HepG2 (cell line): ENCODE results near the gene CSMD2. TPM values are rescaled to one million over a fixed set of nuclear protein-coding genes. Genes with fewer than 3 reads are reported as not detected.

Source experiments
- ATAC-seq: fragments of 200-7000 bp; cut with Tn5 transposase; 3 replicates; pipeline ENCODE4 v1.9.1; 2020; ENCODE audit warnings: mild to moderate bottlenecking, moderate library complexity
- BruUV-seq: library from RNA; stranded (reverse); fragments of 400-500 nt; replicated peaks from 2 replicates; lab custom pipeline; 2021; lab: Mats Ljungman, UMichigan
- CTCF ChIA-PET: fragments of 300-600 bp; formaldehyde crosslinking; extraction: SDS; loops from one replicate; lab custom pipeline; 2021; ENCODE audit warnings: low total read pairs, inconsistent platforms, low intra/inter-chr PET ratio; lab: Yijun Ruan, JAX
- POLR2A ChIA-PET: fragments of 350-600 bp; sonication (Branson Sonifier 250); formaldehyde crosslinking; loops from one replicate; lab custom pipeline; 2020; ENCODE audit warnings: antibody characterized with exemption, inconsistent platforms; lab: Yijun Ruan, JAX
- DNase-seq: peaks from one replicate; pipeline ENCODE4 v3.0.0-alpha.2; 2015; ENCODE audit warnings: low spot score
- FAIRE-seq: peaks from 3 replicates; lab custom pipeline; 2011; peaks lifted over from hg19 to GRCh38; lab: Jason Lieb, UNC
- H2AFZ ChIP-seq: one replicate; pipeline ENCODE4 v1.6.1; 2011; ENCODE audit warnings: low read length, inconsistent platforms
- H3K27ac ChIP-seq: fragments of 300-600 bp; 3 replicates; pipeline ENCODE4 v1.8.0; 2011; ENCODE audit warnings: mixed run types, mild to moderate bottlenecking, mixed read lengths, low read length, inconsistent platforms; ENCODE audit not compliant: insufficient read depth; ENCODE audit errors: extremely low read length
- H3K27me3 ChIP-seq, 2 experiments: fragments of 200-600 bp in 1 of 2; 2 replicates in 1 of 2; 3 replicates in 1 of 2; pipeline versions ENCODE4 v1.6.0 to v1.8.0; 2011; ENCODE audit warnings: low read length in 2 of 2, mild to moderate bottlenecking in 2 of 2, moderate library complexity in 2 of 2, inconsistent platforms in 1 of 2; ENCODE audit not compliant: insufficient read depth in 2 of 2, control insufficient read depth in 1 of 2
- H3K36me3 ChIP-seq, 2 experiments: fragments of 200-600 bp in 1 of 2; replicated peaks in 1 of 2; 2 replicates in 1 of 2; 3 replicates in 1 of 2; pipeline versions ENCODE4 v1.5.1 to v1.8.0; 2011; ENCODE audit warnings: low read length in 2 of 2, inconsistent platforms in 1 of 2; ENCODE audit not compliant: insufficient read depth in 2 of 2, control insufficient read depth in 1 of 2
- H3K4me1 ChIP-seq: 2 replicates; pipeline ENCODE4 v1.5.1; 2012; ENCODE audit warnings: low read length, inconsistent platforms; ENCODE audit not compliant: insufficient read depth
- H3K4me2 ChIP-seq: 2 replicates; pipeline ENCODE4 v1.6.0; 2011; ENCODE audit warnings: low read depth, low read length, inconsistent platforms
- H3K4me3 ChIP-seq, 3 experiments: fragments of 200-600 bp in 1 of 3; sonication (generic), shearing (Covaris generic) in 1 of 3; replicated peaks in 1 of 3; 2 replicates each; pipeline ENCODE4 v1.5.1; 2011 to 2016; ENCODE audit warnings: low read length in 3 of 3, inconsistent platforms in 2 of 3, low read depth in 2 of 3, mild to moderate bottlenecking in 2 of 3, control low read depth in 1 of 3, mixed read lengths in 1 of 3; ENCODE audit not compliant: insufficient read depth in 1 of 3
- H3K79me2 ChIP-seq: one replicate; pipeline ENCODE4 v1.6.1; 2011; ENCODE audit warnings: low read length, inconsistent platforms; ENCODE audit not compliant: insufficient read depth
- H3K9ac ChIP-seq: 2 replicates; pipeline ENCODE4 v1.6.0; 2011; ENCODE audit warnings: mild to moderate bottlenecking, low read depth, low read length, inconsistent platforms; ENCODE audit not compliant: insufficient read depth
- H3K9me3 ChIP-seq: 2 replicates; pipeline ENCODE4 v1.5.1; 2012; ENCODE audit warnings: mild to moderate bottlenecking, low read length
- H4K20me1 ChIP-seq: 2 replicates; pipeline ENCODE4 v1.6.0; 2011; ENCODE audit warnings: inconsistent platforms, mild to moderate bottlenecking, low read length, moderate library complexity; ENCODE audit not compliant: insufficient read depth
- CREB1 ChIP-seq, 2 experiments: fragments of 450-650 bp in 1 of 2; IDR thresholded peaks; 2 replicates each; pipeline ENCODE4 v1.6.1; 2016 to 2017; ENCODE audit warnings: control low read depth in 1 of 2, mild to moderate bottlenecking in 1 of 2, missing compliant biosample characterization in 1 of 2, missing genetic modification characterization in 1 of 2
- HDAC6 ChIP-seq: fragments of 200-600 bp; sonication (generic); IDR thresholded peaks from 2 replicates; pipeline ENCODE4 v1.7.0; 2017; ENCODE audit warnings: mild to moderate bottlenecking, antibody characterized with exemption, low read length, low read depth
- IRX3 ChIP-seq: sonication (generic); formaldehyde crosslinking; IDR thresholded peaks from 2 replicates; pipeline ENCODE4 v1.8.1; 2023; ENCODE audit warnings: mild to moderate bottlenecking, low read depth, missing genetic modification reagents, borderline replicate concordance
- MAF1 ChIP-seq: sonication (generic); formaldehyde crosslinking; IDR thresholded peaks from 2 replicates; pipeline ENCODE4 v1.5.0; 2020; ENCODE audit warnings: missing genetic modification reagents, borderline replicate concordance
- WIZ ChIP-seq: sonication (generic); formaldehyde crosslinking; IDR thresholded peaks from 2 replicates; pipeline ENCODE4 v1.5.1; 2020; ENCODE audit warnings: mild to moderate bottlenecking, missing genetic modification reagents
- ZFP82 ChIP-seq: sonication (generic); formaldehyde crosslinking; IDR thresholded peaks from 2 replicates; pipeline ENCODE4 v1.5.1; 2020; ENCODE audit warnings: mild to moderate bottlenecking, missing genetic modification reagents, borderline replicate concordance
- ZNF230 ChIP-seq: sonication (generic); formaldehyde crosslinking; IDR thresholded peaks from 2 replicates; pipeline ENCODE4 v1.4.0; 2020; ENCODE audit warnings: mild to moderate bottlenecking, missing genetic modification reagents
- ZNF234 ChIP-seq: sonication (generic); formaldehyde crosslinking; conservative IDR thresholded peaks from 2 replicates; pipeline ENCODE4 v1.5.1; 2020; ENCODE audit warnings: mild to moderate bottlenecking, missing genetic modification reagents
- ZNF282 ChIP-seq: fragments of 450-650 bp; IDR thresholded peaks from 2 replicates; pipeline ENCODE4 v1.6.1; 2018; ENCODE audit not compliant: partially characterized antibody
- ZNF354B ChIP-seq: sonication (generic); formaldehyde crosslinking; IDR thresholded peaks from 2 replicates; pipeline ENCODE4 v1.8.0; 2022; ENCODE audit warnings: mild to moderate bottlenecking, missing genetic modification reagents
- ZNF672 ChIP-seq: sonication (generic); formaldehyde crosslinking; IDR thresholded peaks from 2 replicates; pipeline ENCODE4 v1.8.1; 2022; ENCODE audit warnings: missing genetic modification reagents
- ZNF776 ChIP-seq: sonication (generic); formaldehyde crosslinking; IDR thresholded peaks from 2 replicates; pipeline ENCODE4 v1.4.0; 2020; ENCODE audit warnings: mild to moderate bottlenecking, missing genetic modification reagents
- WGBS: methylation state at CpG from one replicate; pipeline ENCODE4 v1.1.6; 2017; ENCODE audit warnings: low lambda C conversion rate; 5-methylcytosine and 5-hydroxymethylcytosine counted together
- in situ Hi-C: cut with HindIII; loops from 2 replicates; pipeline ENCODE4 v1.10.0; 2017; ENCODE audit warnings: low pct_unique_long_range_greater_than_20kb; ENCODE audit not compliant: extremely low pct_ligation_motif_present
- intact Hi-C: fragments of 100-400 bp; cut with micrococcal nuclease; formaldehyde crosslinking; loops from one replicate; pipeline ENCODE4 v1.10.0; 2022; ENCODE audit not compliant: unreplicated experiment
- polyA plus RNA-seq, 8 experiments: library from polyadenylated mRNA; depleted of rRNA in 3 of 8; stranded (reverse) in 7 of 8; unstranded in 1 of 8; fragments of >200 nt; fragmentation: Illumina TruSeq in 4 of 8; extraction: Trizol in 4 of 8; gene quantifications; 2 replicates each; pipeline versions ENCODE4 v1.2.1 to v1.2.3, GENCODE V29; 2011 to 2016; ENCODE audit warnings: low read depth in 4 of 8, missing spikeins in 1 of 8, mixed read lengths in 1 of 8; ENCODE audit not compliant: insufficient read depth in 1 of 8
- total RNA-seq, 5 experiments: library from RNA; depleted of rRNA; stranded (reverse); fragments of >200 nt; fragmentation: Illumina TruSeq; extraction: Trizol; gene quantifications; 2 replicates each; pipeline ENCODE4 v1.2.3, GENCODE V29; 2016; ENCODE audit warnings: low read depth in 1 of 5
- TF ChIP-seq, protein P1 (sequence below), 2 experiments: IDR thresholded peaks; 2 replicates each; pipeline ENCODE4 v1.6.1; 2011 to 2012; ENCODE audit warnings: low read length in 2 of 2, borderline replicate concordance in 1 of 2, low read depth in 1 of 2, mild to moderate bottlenecking in 1 of 2, moderate library complexity in 1 of 2
- TF ChIP-seq, protein P2 (sequence below): sonication (generic); formaldehyde crosslinking; conservative IDR thresholded peaks from 2 replicates; pipeline ENCODE4 v1.4.0; 2020; ENCODE audit warnings: missing genetic modification reagents
- TF ChIP-seq, protein P3 (sequence below): IDR thresholded peaks from 2 replicates; pipeline ENCODE4 v1.6.1; 2012; ENCODE audit warnings: low read depth, low read length, improper control_type of control experiment

The CSMD2 gene
- total and polyA plus RNA-seq, 2 of the 13 experiments (the other 11 are each of a cell fraction or from before 2014, with no cell fraction given) = not detected

DNA sequence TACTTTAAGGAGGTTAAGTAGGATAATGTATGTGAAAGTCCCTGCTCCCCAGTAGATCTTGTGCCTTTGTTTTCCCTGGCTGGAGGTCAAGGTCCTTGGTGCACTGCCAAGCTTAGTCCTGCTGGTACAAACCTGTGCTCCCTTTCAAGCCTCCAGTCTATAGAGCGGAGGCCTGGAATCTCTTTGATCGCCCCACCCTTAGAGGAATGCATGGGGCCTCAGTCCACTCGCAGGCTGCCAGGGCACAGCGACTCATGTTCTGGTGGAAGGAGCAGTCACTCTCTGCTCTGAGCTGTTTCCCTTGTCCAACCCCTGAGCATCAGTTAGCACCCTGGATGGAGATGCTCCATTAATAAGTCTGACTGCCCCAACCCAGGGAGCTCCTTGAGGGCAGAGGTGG lies 179.4 kb downstream of the CSMD2 start (continued):
- TF ChIP-seq ZFP82 (CRISPR knock-in tag) = no peak

DNA sequence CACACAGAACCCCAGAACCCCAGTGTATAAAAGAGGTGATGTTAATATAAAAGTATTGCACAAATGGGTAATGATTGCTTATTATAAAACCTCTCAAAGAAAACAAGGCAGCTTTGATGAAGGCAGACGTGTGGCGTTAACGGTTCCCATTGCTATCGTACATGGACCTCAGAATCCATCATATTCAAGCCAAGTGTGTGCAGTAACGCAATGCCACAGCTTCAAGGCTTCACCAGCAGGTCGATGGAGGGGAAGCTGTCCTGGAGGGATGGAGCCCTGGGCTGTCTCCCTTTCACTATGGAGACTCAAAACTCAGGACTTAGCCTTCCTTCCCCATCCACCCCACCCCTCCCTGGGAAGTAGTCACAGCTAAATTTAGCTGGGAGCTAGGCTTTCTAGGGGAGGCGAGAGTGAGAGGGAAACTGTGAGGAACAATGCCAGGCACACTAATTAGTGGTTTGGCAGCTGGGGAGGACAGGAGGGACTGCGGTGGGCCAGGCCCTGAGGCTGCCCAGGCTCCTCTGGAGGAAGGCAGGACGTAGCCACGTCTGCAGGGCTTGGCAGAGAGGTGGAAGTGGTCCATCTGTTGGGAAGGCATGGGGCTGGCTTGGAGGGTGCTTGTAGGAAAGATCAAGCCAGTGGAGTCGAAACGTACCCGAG lies 180.0 kb downstream of the CSMD2 start:
- no peak for FAIRE-seq
- no peaks in the 10 kb centered on the region for H4K20me1 ChIP-seq
- TF ChIP-seq IRX3 (CRISPR knock-in tag) = no peak
- no peak for TF ChIP-seq ZNF672 (CRISPR knock-in tag)
- no peak for TF ChIP-seq ZNF230 (CRISPR knock-in tag)
- TF ChIP-seq, protein P1, sequence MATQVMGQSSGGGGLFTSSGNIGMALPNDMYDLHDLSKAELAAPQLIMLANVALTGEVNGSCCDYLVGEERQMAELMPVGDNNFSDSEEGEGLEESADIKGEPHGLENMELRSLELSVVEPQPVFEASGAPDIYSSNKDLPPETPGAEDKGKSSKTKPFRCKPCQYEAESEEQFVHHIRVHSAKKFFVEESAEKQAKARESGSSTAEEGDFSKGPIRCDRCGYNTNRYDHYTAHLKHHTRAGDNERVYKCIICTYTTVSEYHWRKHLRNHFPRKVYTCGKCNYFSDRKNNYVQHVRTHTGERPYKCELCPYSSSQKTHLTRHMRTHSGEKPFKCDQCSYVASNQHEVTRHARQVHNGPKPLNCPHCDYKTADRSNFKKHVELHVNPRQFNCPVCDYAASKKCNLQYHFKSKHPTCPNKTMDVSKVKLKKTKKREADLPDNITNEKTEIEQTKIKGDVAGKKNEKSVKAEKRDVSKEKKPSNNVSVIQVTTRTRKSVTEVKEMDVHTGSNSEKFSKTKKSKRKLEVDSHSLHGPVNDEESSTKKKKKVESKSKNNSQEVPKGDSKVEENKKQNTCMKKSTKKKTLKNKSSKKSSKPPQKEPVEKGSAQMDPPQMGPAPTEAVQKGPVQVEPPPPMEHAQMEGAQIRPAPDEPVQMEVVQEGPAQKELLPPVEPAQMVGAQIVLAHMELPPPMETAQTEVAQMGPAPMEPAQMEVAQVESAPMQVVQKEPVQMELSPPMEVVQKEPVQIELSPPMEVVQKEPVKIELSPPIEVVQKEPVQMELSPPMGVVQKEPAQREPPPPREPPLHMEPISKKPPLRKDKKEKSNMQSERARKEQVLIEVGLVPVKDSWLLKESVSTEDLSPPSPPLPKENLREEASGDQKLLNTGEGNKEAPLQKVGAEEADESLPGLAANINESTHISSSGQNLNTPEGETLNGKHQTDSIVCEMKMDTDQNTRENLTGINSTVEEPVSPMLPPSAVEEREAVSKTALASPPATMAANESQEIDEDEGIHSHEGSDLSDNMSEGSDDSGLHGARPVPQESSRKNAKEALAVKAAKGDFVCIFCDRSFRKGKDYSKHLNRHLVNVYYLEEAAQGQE (IDR thresholded peaks at IDR 0.05; ENCODE audit: borderline replicate concordance in 1 of 2, low read depth in 1 of 2, low read length in 2 of 2) = no peak
- no peak for TF ChIP-seq CREB1 (IDR thresholded peaks at IDR 0.05)
- TF ChIP-seq CREB1 (CRISPR knock-in tag; IDR thresholded peaks at IDR 0.05) = no peak
- TF ChIP-seq ZNF234 (CRISPR knock-in tag) = no peak
- no peak for TF ChIP-seq MAF1 (CRISPR knock-in tag)
- TF ChIP-seq ZNF282 = no peak
- no peak for TF ChIP-seq WIZ (CRISPR knock-in tag)
- no peak for TF ChIP-seq ZNF354B
- TF ChIP-seq, protein P2, sequence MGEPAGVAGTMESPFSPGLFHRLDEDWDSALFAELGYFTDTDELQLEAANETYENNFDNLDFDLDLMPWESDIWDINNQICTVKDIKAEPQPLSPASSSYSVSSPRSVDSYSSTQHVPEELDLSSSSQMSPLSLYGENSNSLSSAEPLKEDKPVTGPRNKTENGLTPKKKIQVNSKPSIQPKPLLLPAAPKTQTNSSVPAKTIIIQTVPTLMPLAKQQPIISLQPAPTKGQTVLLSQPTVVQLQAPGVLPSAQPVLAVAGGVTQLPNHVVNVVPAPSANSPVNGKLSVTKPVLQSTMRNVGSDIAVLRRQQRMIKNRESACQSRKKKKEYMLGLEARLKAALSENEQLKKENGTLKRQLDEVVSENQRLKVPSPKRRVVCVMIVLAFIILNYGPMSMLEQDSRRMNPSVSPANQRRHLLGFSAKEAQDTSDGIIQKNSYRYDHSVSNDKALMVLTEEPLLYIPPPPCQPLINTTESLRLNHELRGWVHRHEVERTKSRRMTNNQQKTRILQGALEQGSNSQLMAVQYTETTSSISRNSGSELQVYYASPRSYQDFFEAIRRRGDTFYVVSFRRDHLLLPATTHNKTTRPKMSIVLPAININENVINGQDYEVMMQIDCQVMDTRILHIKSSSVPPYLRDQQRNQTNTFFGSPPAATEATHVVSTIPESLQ = no peak
- TF ChIP-seq HDAC6 = no peak
- TF ChIP-seq, protein P3, sequence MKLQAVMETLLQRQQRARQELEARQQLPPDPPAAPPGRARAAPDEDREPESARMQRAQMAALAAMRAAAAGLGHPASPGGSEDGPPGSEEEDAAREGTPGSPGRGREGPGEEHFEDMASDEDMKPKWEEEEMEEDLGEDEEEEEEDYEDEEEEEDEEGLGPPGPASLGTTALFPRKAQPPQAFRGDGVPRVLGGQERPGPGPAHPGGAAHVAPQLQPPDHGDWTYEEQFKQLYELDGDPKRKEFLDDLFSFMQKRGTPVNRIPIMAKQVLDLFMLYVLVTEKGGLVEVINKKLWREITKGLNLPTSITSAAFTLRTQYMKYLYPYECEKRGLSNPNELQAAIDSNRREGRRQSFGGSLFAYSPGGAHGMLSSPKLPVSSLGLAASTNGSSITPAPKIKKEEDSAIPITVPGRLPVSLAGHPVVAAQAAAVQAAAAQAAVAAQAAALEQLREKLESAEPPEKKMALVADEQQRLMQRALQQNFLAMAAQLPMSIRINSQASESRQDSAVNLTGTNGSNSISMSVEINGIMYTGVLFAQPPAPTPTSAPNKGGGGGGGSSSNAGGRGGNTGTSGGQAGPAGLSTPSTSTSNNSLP = no peak
- TF ChIP-seq ZNF776 (CRISPR knock-in tag) = no peak
- in situ Hi-C loops = no loop called here
- POLR2A ChIA-PET = no interaction called here
- H3K9ac ChIP-seq = no peak overlapping the region
- ATAC-seq = no peak
- H3K27ac ChIP-seq = no peak overlapping the region
- no peaks in the 10 kb centered on the region for H3K27me3 ChIP-seq
- BruUV-seq = no TSS peak
- no peak overlapping the region for H3K4me2 ChIP-seq
- CTCF ChIA-PET = no interaction called here
- 57% methylated on average over 12 of the region's 13 CpGs for WGBS
- H2AFZ ChIP-seq = no peak overlapping the region
- no peaks in the 10 kb centered on the region for H3K9me3 ChIP-seq
- H3K79me2 ChIP-seq = no peaks in the 10 kb centered on the region
- intact Hi-C loops = no loop called here
- no peak for DNase-seq
- H3K36me3 ChIP-seq = no peaks in the 10 kb centered on the region
- no peak overlapping the region for H3K4me3 ChIP-seq
- no peaks in the 10 kb centered on the region for H3K4me1 ChIP-seq
